ENCODE measurements around the gene BMP8B.

- TF ChIP-seq CTCF (IDR thresholded peaks at IDR 0.05) (no peak), EZH2 (IDR thresholded peaks at IDR 0.05; ENCODE audit: borderline replicate concordance, insufficient read depth, low read depth, low read length, poor library complexity, severe bottlenecking) (no peak)
These were observed 40.1 kb upstream of the BMP8B start for GRCh38 chr1:39828734-39829133.

Data from B cell (primary cell).